SK-N-SH (cell line): ENCODE results near the gene IL1R2.

Source experiments
- CTCF ChIP-seq: fragments of 200-600 bp; sonication (generic); IDR thresholded peaks from 2 replicates; pipeline ENCODE4 v1.6.1; 2017; ENCODE audit warnings: antibody characterized with exemption, mild to moderate bottlenecking, moderate library complexity
- EZH2phosphoT487 ChIP-seq: fragments of 200-600 bp; sonication (generic); IDR thresholded peaks from 2 replicates; pipeline ENCODE4 v1.6.1; 2017; ENCODE audit warnings: low read depth, mixed run types, mild to moderate bottlenecking, antibody characterized with exemption, moderate library complexity, borderline replicate concordance
- FOXM1 ChIP-seq: IDR thresholded peaks from 2 replicates; pipeline ENCODE4 v1.4.0; 2012; ENCODE audit warnings: low read depth, mild to moderate bottlenecking
- GABPA ChIP-seq: IDR thresholded peaks from 2 replicates; pipeline ENCODE4 v1.4.0; 2012; ENCODE audit warnings: low read depth, mild to moderate bottlenecking
- MAX ChIP-seq: IDR thresholded peaks from 2 replicates; pipeline ENCODE4 v1.4.0; 2012; ENCODE audit warnings: low read depth
- POLR2AphosphoS5 ChIP-seq: IDR thresholded peaks from 2 replicates; pipeline ENCODE4 v1.6.1; 2012; ENCODE audit warnings: low read depth, low read length
- RAD21 ChIP-seq: IDR thresholded peaks from 2 replicates; pipeline ENCODE4 v1.6.1; 2012; ENCODE audit warnings: mild to moderate bottlenecking, low read length
- REST ChIP-seq: IDR thresholded peaks from 2 replicates; pipeline ENCODE4 v1.6.1; 2012; ENCODE audit warnings: mild to moderate bottlenecking, low read depth, low read length, moderate library complexity
- SIN3A ChIP-seq: IDR thresholded peaks from 2 replicates; pipeline ENCODE4 v1.6.1; 2012; ENCODE audit warnings: low read depth, mild to moderate bottlenecking, low read length, moderate library complexity, borderline replicate concordance
- TCF12 ChIP-seq: IDR thresholded peaks from 2 replicates; pipeline ENCODE4 v1.4.0; 2012

- no peak for TF ChIP-seq CTCF
- no peak for TF ChIP-seq TCF12
- TF ChIP-seq POLR2AphosphoS5, result no peak
- no peak for TF ChIP-seq SIN3A
- TF ChIP-seq GABPA, result no peak
- TF ChIP-seq RAD21, result no peak
- no peak for TF ChIP-seq EZH2phosphoT487
- TF ChIP-seq REST, result no peak
- TF ChIP-seq FOXM1, result peak; percentile 22; the same call in 1 of the 2 replicates
- no peak for TF ChIP-seq MAX
These were observed 73.2 kb downstream of the IL1R2 start for GRCh38 chr2:102064679-102065674.
